ENCODE results near the gene CHD6. TPM values are rescaled to one million over a fixed set of nuclear protein-coding genes. Genes with fewer than 3 reads are reported as not detected.
A peak's percentile ranks its signal among the peaks of the same experiment; 100 is the strongest.

CHD6 gene
- total and polyA plus RNA-seq, 2 of the 13 experiments (the other 11 are each of a cell fraction or from before 2014, with no cell fraction given): 14.4 to 52.0 TPM

GRCh38 chr20:41395667-41396664 lies 222.2 kb downstream of the CHD6 start (continued):
- TF ChIP-seq KDM3A (CRISPR knock-in tag; IDR thresholded peaks at IDR 0.05; ENCODE audit: low read depth) (peak; percentile 85; the same call in 1 of the 2 replicates), FOXP4 (CRISPR knock-in tag; IDR thresholded peaks at IDR 0.05) (peak; percentile 21; the same call in 1 of the 2 replicates), IKZF4 (CRISPR knock-in tag; IDR thresholded peaks at IDR 0.05; ENCODE audit: borderline replicate concordance, low read depth, not compliant biosample characterization) (no peak), SRF (IDR thresholded peaks at IDR 0.05; ENCODE audit: low read depth, low read length) (no peak), ZNF280D (CRISPR knock-in tag; IDR thresholded peaks at IDR 0.05) (0 out of 2 replicates have a peak, but pooled peaks have one; percentile 75), ZC3H4 (CRISPR knock-in tag; IDR thresholded peaks at IDR 0.05; ENCODE audit: borderline replicate concordance) (no peak), KDM5A (IDR thresholded peaks at IDR 0.05; ENCODE audit: borderline replicate concordance, low read length) (no peak), FOXK2 (IDR thresholded peaks at IDR 0.05) (no peak), RELA (CRISPR knock-in tag; IDR thresholded peaks at IDR 0.05) (no peak), ZFY (CRISPR knock-in tag; IDR thresholded peaks at IDR 0.05) (peak; percentile 60; the same call in 1 of the 2 replicates), ETV6 (CRISPR knock-in tag; conservative IDR thresholded peaks at IDR 0.05) (peak; percentile 69; the same call in 1 of the 2 replicates), RCOR2 (CRISPR knock-in tag; IDR thresholded peaks at IDR 0.05) (no peak), JUN (CRISPR knock-in tag; IDR thresholded peaks at IDR 0.05) (no peak), FLYWCH1 (CRISPR knock-in tag; IDR thresholded peaks at IDR 0.05) (no peak)
- TF ChIP-seq, protein P1, sequence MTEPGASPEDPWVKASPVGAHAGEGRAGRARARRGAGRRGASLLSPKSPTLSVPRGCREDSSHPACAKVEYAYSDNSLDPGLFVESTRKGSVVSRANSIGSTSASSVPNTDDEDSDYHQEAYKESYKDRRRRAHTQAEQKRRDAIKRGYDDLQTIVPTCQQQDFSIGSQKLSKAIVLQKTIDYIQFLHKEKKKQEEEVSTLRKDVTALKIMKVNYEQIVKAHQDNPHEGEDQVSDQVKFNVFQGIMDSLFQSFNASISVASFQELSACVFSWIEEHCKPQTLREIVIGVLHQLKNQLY (CRISPR knock-in tag; IDR thresholded peaks at IDR 0.05): no peak
- TF ChIP-seq, protein P2, sequence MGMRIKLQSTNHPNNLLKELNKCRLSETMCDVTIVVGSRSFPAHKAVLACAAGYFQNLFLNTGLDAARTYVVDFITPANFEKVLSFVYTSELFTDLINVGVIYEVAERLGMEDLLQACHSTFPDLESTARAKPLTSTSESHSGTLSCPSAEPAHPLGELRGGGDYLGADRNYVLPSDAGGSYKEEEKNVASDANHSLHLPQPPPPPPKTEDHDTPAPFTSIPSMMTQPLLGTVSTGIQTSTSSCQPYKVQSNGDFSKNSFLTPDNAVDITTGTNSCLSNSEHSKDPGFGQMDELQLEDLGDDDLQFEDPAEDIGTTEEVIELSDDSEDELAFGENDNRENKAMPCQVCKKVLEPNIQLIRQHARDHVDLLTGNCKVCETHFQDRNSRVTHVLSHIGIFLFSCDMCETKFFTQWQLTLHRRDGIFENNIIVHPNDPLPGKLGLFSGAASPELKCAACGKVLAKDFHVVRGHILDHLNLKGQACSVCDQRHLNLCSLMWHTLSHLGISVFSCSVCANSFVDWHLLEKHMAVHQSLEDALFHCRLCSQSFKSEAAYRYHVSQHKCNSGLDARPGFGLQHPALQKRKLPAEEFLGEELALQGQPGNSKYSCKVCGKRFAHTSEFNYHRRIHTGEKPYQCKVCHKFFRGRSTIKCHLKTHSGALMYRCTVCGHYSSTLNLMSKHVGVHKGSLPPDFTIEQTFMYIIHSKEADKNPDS (CRISPR knock-in tag; IDR thresholded peaks at IDR 0.05): no peak
- TF ChIP-seq, protein P3, sequence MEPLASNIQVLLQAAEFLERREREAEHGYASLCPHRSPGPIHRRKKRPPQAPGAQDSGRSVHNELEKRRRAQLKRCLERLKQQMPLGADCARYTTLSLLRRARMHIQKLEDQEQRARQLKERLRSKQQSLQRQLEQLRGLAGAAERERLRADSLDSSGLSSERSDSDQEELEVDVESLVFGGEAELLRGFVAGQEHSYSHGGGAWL (CRISPR knock-in tag; IDR thresholded peaks at IDR 0.05): 0 out of 2 replicates have a peak, but pooled peaks have one; percentile 35

All from HepG2 (cell line).